ENCODE data around the gene NGEF.

- TF ChIP-seq POLR2AphosphoS5 (IDR thresholded peaks at IDR 0.05) (no peak), POLR2A (IDR thresholded peaks at IDR 0.05) (no peak)
Measured at GRCh38 chr2:232973796-232974195, 39.3 kb downstream of the NGEF start.
